ENCODE measurements around the gene LPO. TPM values are rescaled to one million over a fixed set of nuclear protein-coding genes. Genes with fewer than 3 reads are reported as not detected.

LPO gene
- total RNA-seq, 2 donors from 2014 or later, result not detected

DNA sequence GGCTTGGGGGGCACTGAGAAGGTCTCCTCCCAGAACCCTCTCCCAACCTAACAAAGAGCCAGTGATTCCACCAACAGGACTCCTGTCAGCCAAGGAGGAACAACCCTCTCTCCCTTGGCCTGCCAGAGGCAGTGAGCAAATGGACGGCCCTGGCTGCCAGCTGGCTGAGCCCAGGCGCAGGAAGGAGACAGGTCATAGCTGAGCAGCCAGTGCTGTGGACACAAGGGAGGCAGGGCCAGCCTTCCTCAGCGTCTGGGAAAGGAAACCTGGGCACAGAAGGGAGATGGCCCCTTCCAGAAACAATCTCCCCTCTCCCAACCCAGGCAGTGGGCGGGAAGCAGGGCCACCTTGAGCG is 40.3 kb downstream of the LPO start:
- 80 to 86% methylated on average over 3 to 5 of the region's 5 CpGs for WGBS, 2 experiments (ENCODE audit: insufficient coverage in 1 of 2, insufficient read length in 1 of 2)
- peaks cover 45% of the 10 kb centered on the region for H3K27me3 Mint-ChIP-seq (ENCODE audit: insufficient read depth)

DNA sequence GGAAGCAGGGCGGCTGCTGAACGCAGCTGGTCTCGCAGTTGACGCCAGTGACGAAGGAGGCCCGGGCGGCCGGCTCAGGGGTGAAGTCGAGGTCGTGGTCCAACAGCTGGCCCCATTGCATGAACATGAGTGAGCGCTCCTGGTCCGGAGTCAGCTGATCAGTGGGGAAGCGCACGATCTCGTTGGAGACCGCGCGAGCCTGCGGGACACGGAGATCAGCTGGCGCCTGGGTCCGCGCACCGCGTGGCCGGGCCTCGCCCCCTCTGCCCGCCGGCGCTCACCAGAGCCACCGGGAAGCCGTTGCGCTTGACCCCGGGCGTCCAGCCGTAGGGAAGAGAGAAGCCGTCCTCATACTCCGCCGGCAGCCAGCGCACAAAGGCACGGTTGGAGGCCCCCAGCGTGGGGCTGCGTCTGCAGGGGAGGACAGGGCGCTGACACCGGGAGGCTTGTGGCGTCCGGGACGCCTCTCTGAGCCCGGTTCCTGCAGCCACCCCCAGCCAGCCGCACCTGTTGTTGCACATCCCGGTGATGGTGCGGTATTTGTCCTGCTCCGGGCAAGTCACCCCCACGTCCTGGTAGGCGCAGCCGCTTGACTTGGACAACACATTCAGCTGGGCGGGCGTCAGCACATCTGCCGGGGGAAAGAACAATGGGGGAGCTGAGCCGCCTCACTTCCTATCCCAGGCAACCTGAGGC is 40.8 kb downstream of the LPO start:
- H3K27ac Mint-ChIP-seq, result no peak overlapping the region
- Histone ChIP-seq H3K36me3 (ENCODE audit: control insufficient read depth, insufficient read depth, low read length) (no peaks in the 10 kb centered on the region), H3K27ac (ENCODE audit: low read depth, low read length) (no peak overlapping the region), H3K4me3 (ENCODE audit: low read length) (no peak overlapping the region), H3K4me1 (ENCODE audit: control insufficient read depth, insufficient read depth, low read length) (peaks cover 4% of the 10 kb centered on the region), H3K9me3 (ENCODE audit: control insufficient read depth, low read length) (no peaks in the 10 kb centered on the region), H3K9ac (ENCODE audit: extremely low read depth, low read length, poor library complexity, severe bottlenecking) (no peak overlapping the region), H3K27me3 (ENCODE audit: control insufficient read depth, insufficient read depth, low read length, poor library complexity, severe bottlenecking) (no peaks in the 10 kb centered on the region)
- DNase-seq, result no peak
- peaks cover 45% of the 10 kb centered on the region for H3K27me3 Mint-ChIP-seq (ENCODE audit: insufficient read depth)
- 89 to 94% methylated on average over 33 to 60 of the region's 60 CpGs for WGBS, 2 experiments (ENCODE audit: insufficient coverage in 1 of 2, insufficient read length in 1 of 2)
- TF ChIP-seq, protein P1, sequence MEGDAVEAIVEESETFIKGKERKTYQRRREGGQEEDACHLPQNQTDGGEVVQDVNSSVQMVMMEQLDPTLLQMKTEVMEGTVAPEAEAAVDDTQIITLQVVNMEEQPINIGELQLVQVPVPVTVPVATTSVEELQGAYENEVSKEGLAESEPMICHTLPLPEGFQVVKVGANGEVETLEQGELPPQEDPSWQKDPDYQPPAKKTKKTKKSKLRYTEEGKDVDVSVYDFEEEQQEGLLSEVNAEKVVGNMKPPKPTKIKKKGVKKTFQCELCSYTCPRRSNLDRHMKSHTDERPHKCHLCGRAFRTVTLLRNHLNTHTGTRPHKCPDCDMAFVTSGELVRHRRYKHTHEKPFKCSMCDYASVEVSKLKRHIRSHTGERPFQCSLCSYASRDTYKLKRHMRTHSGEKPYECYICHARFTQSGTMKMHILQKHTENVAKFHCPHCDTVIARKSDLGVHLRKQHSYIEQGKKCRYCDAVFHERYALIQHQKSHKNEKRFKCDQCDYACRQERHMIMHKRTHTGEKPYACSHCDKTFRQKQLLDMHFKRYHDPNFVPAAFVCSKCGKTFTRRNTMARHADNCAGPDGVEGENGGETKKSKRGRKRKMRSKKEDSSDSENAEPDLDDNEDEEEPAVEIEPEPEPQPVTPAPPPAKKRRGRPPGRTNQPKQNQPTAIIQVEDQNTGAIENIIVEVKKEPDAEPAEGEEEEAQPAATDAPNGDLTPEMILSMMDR (conservative IDR thresholded peaks at IDR 0.05), result no peak
- peaks cover 6% of the 10 kb centered on the region for H3K4me1 Mint-ChIP-seq
- H3K36me3 Mint-ChIP-seq (ENCODE audit: low read depth), result no peaks in the 10 kb centered on the region
- H3K4me3 Mint-ChIP-seq, result no peak overlapping the region
- no peaks in the 10 kb centered on the region for H3K9me3 Mint-ChIP-seq

More for the DNA sequence above, 40.3 kb downstream of the LPO start:
- peaks cover under 1% of the 10 kb centered on the region for H3K4me1 Mint-ChIP-seq
- no peak overlapping the region for H3K27ac Mint-ChIP-seq
- no peaks in the 10 kb centered on the region for H3K36me3 ChIP-seq (ENCODE audit: control insufficient read depth, insufficient read depth, low read length)
- no peak overlapping the region for H3K27ac ChIP-seq (ENCODE audit: low read depth, low read length)
- TF ChIP-seq, protein P1 (conservative IDR thresholded peaks at IDR 0.05), result no peak
- H3K9me3 Mint-ChIP-seq, result no peaks in the 10 kb centered on the region
- no peak overlapping the region for H3K4me3 ChIP-seq (ENCODE audit: low read length)
- H3K27me3 ChIP-seq (ENCODE audit: control insufficient read depth, insufficient read depth, low read length, poor library complexity, severe bottlenecking), result no peaks in the 10 kb centered on the region
- no peak overlapping the region for H3K9ac ChIP-seq (ENCODE audit: extremely low read depth, low read length, poor library complexity, severe bottlenecking)
- H3K36me3 Mint-ChIP-seq (ENCODE audit: low read depth), result no peaks in the 10 kb centered on the region
- H3K9me3 ChIP-seq (ENCODE audit: control insufficient read depth, low read length), result no peaks in the 10 kb centered on the region
- H3K4me1 ChIP-seq (ENCODE audit: control insufficient read depth, insufficient read depth, low read length), result no peaks in the 10 kb centered on the region
- no peak for DNase-seq
- no peak overlapping the region for H3K4me3 Mint-ChIP-seq

DNA sequence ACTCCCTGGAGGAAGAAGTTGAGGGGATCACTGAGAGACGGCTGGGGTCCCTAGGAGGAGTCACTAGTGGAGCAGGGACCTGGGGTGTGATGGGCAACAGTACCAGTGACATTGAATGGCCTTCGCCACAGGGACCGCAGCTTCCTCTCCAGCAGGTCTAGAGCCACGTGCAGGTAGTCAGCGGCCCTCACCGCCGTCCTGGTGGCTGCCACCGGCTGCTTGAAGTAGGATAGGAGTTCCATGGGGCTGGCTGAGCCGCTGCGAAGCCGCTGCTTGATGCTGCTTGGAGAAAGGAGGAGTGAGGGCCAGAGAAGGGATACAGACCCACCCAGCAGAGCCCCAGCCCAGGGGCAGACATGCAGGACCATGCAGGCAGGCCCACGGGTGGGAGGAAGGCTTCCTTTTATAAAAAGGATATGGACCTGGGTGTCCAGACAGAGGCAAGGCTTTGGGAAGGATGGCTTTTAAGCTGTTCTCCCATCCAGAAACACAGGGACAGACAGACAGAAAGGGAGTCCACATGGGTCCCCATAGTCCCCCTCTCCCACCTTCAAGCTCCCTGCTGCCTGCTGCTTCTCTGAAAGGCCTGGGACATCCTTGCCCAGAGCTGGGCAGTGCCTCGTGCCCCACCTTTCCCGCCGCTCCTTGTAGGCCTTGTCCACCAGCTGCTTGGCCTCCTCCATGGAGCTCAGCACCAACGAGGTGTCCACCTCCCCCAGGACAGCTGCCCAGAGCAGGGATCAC is 41.5 kb downstream of the LPO start:
- Histone ChIP-seq H3K9ac (ENCODE audit: extremely low read depth, low read length, poor library complexity, severe bottlenecking) (no peak overlapping the region), H3K4me1 (ENCODE audit: control insufficient read depth, insufficient read depth, low read length) (peaks cover 8% of the 10 kb centered on the region), H3K27ac (ENCODE audit: low read depth, low read length) (no peak overlapping the region), H3K4me3 (ENCODE audit: low read length) (no peak overlapping the region), H3K27me3 (ENCODE audit: control insufficient read depth, insufficient read depth, low read length, poor library complexity, severe bottlenecking) (no peaks in the 10 kb centered on the region), H3K36me3 (ENCODE audit: control insufficient read depth, insufficient read depth, low read length) (no peaks in the 10 kb centered on the region), H3K9me3 (ENCODE audit: control insufficient read depth, low read length) (no peaks in the 10 kb centered on the region)
- H3K27me3 Mint-ChIP-seq (ENCODE audit: insufficient read depth), result peaks cover 42% of the 10 kb centered on the region
- H3K4me3 Mint-ChIP-seq, result no peak overlapping the region
- no peak overlapping the region for H3K27ac Mint-ChIP-seq
- H3K36me3 Mint-ChIP-seq (ENCODE audit: low read depth), result no peaks in the 10 kb centered on the region
- TF ChIP-seq, protein P1 (conservative IDR thresholded peaks at IDR 0.05), result no peak
- DNase-seq, result no peak
- peaks cover 14% of the 10 kb centered on the region for H3K4me1 Mint-ChIP-seq
- 90 to 91% methylated on average over 12 to 16 of the region's 16 CpGs for WGBS, 2 experiments (ENCODE audit: insufficient coverage in 1 of 2, insufficient read length in 1 of 2)
- no peaks in the 10 kb centered on the region for H3K9me3 Mint-ChIP-seq

Data from endodermal cell (in vitro differentiated cells).